DND-41 (cell line): ENCODE measurements around the gene FLNB.

Experiments
- CTCF ChIP-seq: IDR thresholded peaks from 2 replicates; pipeline ENCODE4 v1.5.1; 2012; ENCODE audit warnings: borderline replicate concordance, low read length, moderate library complexity, mild to moderate bottlenecking; ENCODE audit not compliant: poor library complexity, severe bottlenecking; ENCODE audit errors: extremely low read depth
- EZH2 ChIP-seq: IDR thresholded peaks from 3 replicates; pipeline ENCODE4 v1.6.1; 2012; ENCODE audit warnings: borderline replicate concordance, low read depth, mild to moderate bottlenecking, moderate library complexity, low read length, inconsistent platforms; ENCODE audit not compliant: severe bottlenecking

- TF ChIP-seq CTCF (no peak), EZH2 (no peak)
Observed at GRCh38 chr3:58092521-58092920, 84.3 kb downstream of the FLNB start.
